ENCODE data around the gene CLCN2.

The CLCN2 gene

DNA sequence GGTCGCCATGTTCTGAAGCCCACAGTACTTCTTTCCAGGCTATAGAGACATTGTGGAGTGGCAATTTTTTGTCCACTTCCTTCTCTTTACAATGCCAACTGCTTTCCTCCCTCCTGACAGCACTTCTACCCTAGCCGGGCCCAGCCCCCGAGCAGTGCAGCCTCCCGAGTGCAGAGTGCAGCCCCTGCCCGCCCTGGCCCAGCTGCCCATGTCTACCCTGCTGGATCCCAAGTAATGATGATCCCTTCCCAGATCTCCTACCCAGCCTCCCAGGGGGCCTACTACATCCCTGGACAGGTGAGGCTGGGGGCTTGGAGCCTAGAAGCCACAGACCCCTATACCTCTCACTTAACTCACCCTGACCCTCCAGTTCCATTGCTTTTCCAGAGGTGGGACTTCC, 44.2 kb downstream of the CLCN2 start:
- Histone ChIP-seq H3K27ac (replicated peaks) (no peak overlapping the region), H3K4me3 (replicated peaks; ENCODE audit: insufficient read depth, low read length) (peak overlapping the region; percentile 88; the same call in 1 of the 2 replicates), H3K27me3 (ENCODE audit: insufficient read depth, poor library complexity, severe bottlenecking) (no peaks in the 10 kb centered on the region)
- no peak for DNase-seq (ENCODE audit: low read depth in 1 of 2, low spot score in 1 of 2)
- TF ChIP-seq GABPA (IDR thresholded peaks at IDR 0.05; ENCODE audit: low read depth) (no peak), SPI1 (IDR thresholded peaks at IDR 0.05; ENCODE audit: borderline replicate concordance, low read depth) (no peak; the same call in 1 of the 2 replicates), POLR2AphosphoS5 (IDR thresholded peaks at IDR 0.05; ENCODE audit: low read depth) (no peak)
- TF ChIP-seq, protein P1, sequence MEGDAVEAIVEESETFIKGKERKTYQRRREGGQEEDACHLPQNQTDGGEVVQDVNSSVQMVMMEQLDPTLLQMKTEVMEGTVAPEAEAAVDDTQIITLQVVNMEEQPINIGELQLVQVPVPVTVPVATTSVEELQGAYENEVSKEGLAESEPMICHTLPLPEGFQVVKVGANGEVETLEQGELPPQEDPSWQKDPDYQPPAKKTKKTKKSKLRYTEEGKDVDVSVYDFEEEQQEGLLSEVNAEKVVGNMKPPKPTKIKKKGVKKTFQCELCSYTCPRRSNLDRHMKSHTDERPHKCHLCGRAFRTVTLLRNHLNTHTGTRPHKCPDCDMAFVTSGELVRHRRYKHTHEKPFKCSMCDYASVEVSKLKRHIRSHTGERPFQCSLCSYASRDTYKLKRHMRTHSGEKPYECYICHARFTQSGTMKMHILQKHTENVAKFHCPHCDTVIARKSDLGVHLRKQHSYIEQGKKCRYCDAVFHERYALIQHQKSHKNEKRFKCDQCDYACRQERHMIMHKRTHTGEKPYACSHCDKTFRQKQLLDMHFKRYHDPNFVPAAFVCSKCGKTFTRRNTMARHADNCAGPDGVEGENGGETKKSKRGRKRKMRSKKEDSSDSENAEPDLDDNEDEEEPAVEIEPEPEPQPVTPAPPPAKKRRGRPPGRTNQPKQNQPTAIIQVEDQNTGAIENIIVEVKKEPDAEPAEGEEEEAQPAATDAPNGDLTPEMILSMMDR (IDR thresholded peaks at IDR 0.05; ENCODE audit: insufficient read depth, low read length): no peak
- TF ChIP-seq, protein P2, sequence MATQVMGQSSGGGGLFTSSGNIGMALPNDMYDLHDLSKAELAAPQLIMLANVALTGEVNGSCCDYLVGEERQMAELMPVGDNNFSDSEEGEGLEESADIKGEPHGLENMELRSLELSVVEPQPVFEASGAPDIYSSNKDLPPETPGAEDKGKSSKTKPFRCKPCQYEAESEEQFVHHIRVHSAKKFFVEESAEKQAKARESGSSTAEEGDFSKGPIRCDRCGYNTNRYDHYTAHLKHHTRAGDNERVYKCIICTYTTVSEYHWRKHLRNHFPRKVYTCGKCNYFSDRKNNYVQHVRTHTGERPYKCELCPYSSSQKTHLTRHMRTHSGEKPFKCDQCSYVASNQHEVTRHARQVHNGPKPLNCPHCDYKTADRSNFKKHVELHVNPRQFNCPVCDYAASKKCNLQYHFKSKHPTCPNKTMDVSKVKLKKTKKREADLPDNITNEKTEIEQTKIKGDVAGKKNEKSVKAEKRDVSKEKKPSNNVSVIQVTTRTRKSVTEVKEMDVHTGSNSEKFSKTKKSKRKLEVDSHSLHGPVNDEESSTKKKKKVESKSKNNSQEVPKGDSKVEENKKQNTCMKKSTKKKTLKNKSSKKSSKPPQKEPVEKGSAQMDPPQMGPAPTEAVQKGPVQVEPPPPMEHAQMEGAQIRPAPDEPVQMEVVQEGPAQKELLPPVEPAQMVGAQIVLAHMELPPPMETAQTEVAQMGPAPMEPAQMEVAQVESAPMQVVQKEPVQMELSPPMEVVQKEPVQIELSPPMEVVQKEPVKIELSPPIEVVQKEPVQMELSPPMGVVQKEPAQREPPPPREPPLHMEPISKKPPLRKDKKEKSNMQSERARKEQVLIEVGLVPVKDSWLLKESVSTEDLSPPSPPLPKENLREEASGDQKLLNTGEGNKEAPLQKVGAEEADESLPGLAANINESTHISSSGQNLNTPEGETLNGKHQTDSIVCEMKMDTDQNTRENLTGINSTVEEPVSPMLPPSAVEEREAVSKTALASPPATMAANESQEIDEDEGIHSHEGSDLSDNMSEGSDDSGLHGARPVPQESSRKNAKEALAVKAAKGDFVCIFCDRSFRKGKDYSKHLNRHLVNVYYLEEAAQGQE (IDR thresholded peaks at IDR 0.05; ENCODE audit: insufficient replicate concordance, low read depth): no peak

DNA sequence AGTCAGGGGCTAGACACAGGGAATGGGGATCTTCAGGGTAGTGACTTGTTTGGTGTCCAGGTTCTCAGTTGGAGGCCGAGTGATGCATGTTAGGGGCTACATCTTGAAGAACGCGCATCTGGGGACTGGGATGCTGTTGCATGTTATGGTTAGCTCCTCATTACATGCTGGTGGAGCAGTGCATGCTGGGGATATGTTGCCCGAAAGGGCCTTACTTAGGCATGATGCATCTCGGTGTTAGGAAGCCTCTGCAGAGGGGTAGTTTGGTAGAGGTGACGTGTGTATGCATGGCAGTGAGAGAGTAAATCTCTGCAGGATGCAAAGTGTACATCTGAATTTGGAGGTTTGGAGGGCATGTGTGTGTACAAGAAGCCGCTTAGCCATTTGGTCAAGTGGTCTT, 44.6 kb downstream of the CLCN2 start:
- Histone ChIP-seq H3K4me3 (replicated peaks; ENCODE audit: insufficient read depth, low read length) (peak overlapping the region; percentile 88), H3K27me3 (ENCODE audit: insufficient read depth, poor library complexity, severe bottlenecking) (no peaks in the 10 kb centered on the region), H3K27ac (replicated peaks) (no peak overlapping the region)
- no peak for DNase-seq (ENCODE audit: low read depth in 1 of 2, low spot score in 1 of 2)
- TF ChIP-seq, protein P1 (IDR thresholded peaks at IDR 0.05; ENCODE audit: insufficient read depth, low read length): no peak

DNA sequence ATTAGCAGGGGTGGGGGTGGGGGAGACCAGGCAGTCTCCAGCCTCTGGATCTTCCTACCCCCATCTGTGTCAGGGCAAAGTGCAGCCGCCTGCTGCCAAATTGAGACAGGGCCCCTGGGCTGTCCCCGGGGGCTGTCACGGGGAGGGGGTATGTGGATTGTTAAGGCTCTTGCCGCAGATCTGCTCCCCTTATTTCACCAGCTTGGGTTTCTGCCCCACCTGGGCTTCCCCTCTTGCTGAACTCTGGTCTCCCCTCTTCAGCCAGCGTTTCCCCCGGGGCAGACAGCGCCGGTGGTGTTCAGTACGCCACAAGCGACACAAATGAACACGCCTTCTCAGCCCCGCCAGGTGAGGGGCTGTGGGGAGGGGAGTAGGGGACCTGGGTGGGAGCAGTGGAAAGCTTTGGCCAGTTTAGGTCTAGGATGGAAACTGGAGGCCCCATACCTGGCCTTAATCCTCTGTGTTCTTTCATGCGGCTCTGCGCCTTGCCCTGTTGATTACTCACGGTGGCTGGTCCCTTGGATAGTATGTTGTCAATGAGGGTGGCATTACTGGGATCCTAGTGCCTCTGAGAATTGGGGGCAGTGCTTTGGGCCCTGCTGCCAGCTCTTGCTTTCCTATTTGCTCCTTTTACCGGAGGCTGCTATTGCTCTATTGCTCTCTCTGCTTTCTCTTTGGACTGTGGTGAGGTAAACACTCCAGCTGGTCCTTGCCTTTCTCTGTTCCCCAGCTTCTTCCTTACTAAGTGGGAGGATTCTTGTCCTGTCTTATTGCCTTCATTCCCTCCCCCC, 45.3 kb downstream of the CLCN2 start:
- TF ChIP-seq SPI1 (IDR thresholded peaks at IDR 0.05; ENCODE audit: borderline replicate concordance, low read depth) (no peak), GABPA (IDR thresholded peaks at IDR 0.05; ENCODE audit: low read depth) (no peak), POLR2AphosphoS5 (IDR thresholded peaks at IDR 0.05; ENCODE audit: low read depth) (no peak)
- TF ChIP-seq, protein P2 (IDR thresholded peaks at IDR 0.05; ENCODE audit: insufficient replicate concordance, low read depth): no peak
- TF ChIP-seq, protein P1 (IDR thresholded peaks at IDR 0.05; ENCODE audit: insufficient read depth, low read length): no peak
- Histone ChIP-seq H3K27ac (replicated peaks) (peak overlapping the region; percentile 98), H3K4me3 (replicated peaks; ENCODE audit: insufficient read depth, low read length) (peak overlapping the region; percentile 88), H3K27me3 (ENCODE audit: insufficient read depth, poor library complexity, severe bottlenecking) (no peaks in the 10 kb centered on the region)
- no peak for DNase-seq (ENCODE audit: low read depth in 1 of 2, low spot score in 1 of 2)

DNA sequence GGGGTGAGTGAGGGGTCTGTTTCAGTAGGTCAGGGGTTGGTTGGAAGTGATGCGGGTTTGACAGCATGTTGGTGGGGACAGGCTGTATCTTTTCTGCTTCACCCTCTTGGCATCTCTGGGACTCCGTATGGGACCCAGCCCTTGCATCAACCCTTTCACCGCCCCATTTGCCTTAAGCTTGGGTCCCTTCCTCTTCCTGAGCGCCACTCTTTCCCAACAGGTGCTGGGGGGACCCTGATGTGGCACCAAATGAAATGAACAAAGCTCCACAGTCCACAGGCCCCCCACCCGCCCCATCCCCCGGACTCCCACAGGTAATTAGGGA, 45.9 kb downstream of the CLCN2 start:
- TF ChIP-seq, protein P2 (IDR thresholded peaks at IDR 0.05; ENCODE audit: insufficient replicate concordance, low read depth): no peak
- TF ChIP-seq SPI1 (IDR thresholded peaks at IDR 0.05; ENCODE audit: borderline replicate concordance, low read depth) (peak; percentile 29; the same call in 1 of the 2 replicates), GABPA (IDR thresholded peaks at IDR 0.05; ENCODE audit: low read depth) (no peak), POLR2AphosphoS5 (IDR thresholded peaks at IDR 0.05; ENCODE audit: low read depth) (no peak)
- Histone ChIP-seq H3K27me3 (ENCODE audit: insufficient read depth, poor library complexity, severe bottlenecking) (no peaks in the 10 kb centered on the region), H3K4me3 (replicated peaks; ENCODE audit: insufficient read depth, low read length) (peak overlapping the region; percentile 88), H3K27ac (replicated peaks) (peak overlapping the region; percentile 98)
- DNase-seq (ENCODE audit: low read depth in 1 of 2, low spot score in 1 of 2): peak in 1 of 2 experiments; percentile 65
